ENCODE data around the gene XRCC5. TPM values are rescaled to one million over a fixed set of nuclear protein-coding genes. Genes with fewer than 3 reads are reported as not detected.

The XRCC5 gene
- total RNA-seq, 1 experiment from 2014 or later = 618 TPM

DNA sequence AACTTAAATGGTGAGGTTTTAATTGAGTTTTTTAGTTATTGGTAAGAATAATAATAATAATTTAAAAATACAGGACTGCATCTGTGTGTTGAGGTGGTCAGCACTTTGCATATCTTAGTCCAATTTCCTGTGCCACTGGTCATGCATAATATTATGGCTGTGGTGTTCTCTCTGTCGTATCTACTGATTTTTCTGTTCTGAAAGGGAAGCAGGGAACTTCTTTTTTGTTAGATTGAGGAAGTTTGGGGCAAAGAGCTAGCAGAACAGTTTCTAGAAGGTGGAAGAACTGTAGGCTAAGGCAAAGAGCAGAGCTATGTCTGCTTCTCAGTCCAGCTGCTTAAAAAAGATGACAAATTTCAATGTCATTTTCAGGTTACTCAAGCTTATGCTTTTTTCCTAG, 74.3 kb downstream of the XRCC5 start:
- no peak overlapping the region for H2BK12ac ChIP-seq (ENCODE audit: insufficient read length, low read depth, low read length)
- H3K27me3 ChIP-seq (ENCODE audit: insufficient read depth, low read length) = no peaks in the 10 kb centered on the region
- no peak overlapping the region for H2BK5ac ChIP-seq (ENCODE audit: insufficient read length, low read length)
- no CpG with 5 or more reads among the region's 1 CpG for WGBS (ENCODE audit: extremely low coverage, insufficient read length, low lambda C conversion rate)
- H3K9ac ChIP-seq (ENCODE audit: extremely low read depth, insufficient read length, low read length) = no peak overlapping the region
- Mint-ChIP-seq H3K9me3 (no peaks in the 10 kb centered on the region), H3K4me1 (peaks cover 70 to 89% of the 10 kb centered on the region in 2 experiments), H3K36me3 (ENCODE audit: insufficient read depth in 1 of 3, low read depth in 3 of 3) (peaks cover 8 to 54% (median 31%) of the 10 kb centered on the region in 3 experiments), H3K27ac (peak overlapping the region in 1 of 3 experiments; percentile 92; a peak in 2 of 7 replicates), H3K4me3 (no peak overlapping the region), H3K27me3 (ENCODE audit: low read depth) (no peaks in the 10 kb centered on the region)
- no peaks in the 10 kb centered on the region for H3K9me3 ChIP-seq (ENCODE audit: control insufficient read depth, low read depth, low read length)
- H3K79me1 ChIP-seq (ENCODE audit: insufficient read depth, low read depth, low read length, poor library complexity, severe bottlenecking) = no peaks in the 10 kb centered on the region
- no peak for DNase-seq
- H3K18ac ChIP-seq (ENCODE audit: insufficient read length, low read depth, low read length) = no peak overlapping the region
- no peak overlapping the region for H2AFZ ChIP-seq (ENCODE audit: low read length)
- H3K14ac ChIP-seq (ENCODE audit: insufficient read depth, low read length) = no peak overlapping the region
- H3K27ac ChIP-seq (ENCODE audit: insufficient read length, low read depth, low read length) = no peak overlapping the region
- H3K4me2 ChIP-seq (ENCODE audit: insufficient read depth, insufficient read length, low read length) = no peak overlapping the region
- no peaks in the 10 kb centered on the region for H3K4me1 ChIP-seq (ENCODE audit: insufficient read depth, low read length)
- no peak overlapping the region for H2BK20ac ChIP-seq (ENCODE audit: low read depth, low read length, poor library complexity, severe bottlenecking)
- H2AK5ac ChIP-seq (ENCODE audit: insufficient read length, low read length) = no peak overlapping the region
- no peak overlapping the region for H2BK120ac ChIP-seq (ENCODE audit: low read depth, low read length, poor library complexity, severe bottlenecking)
- H2BK15ac ChIP-seq (ENCODE audit: low read depth, low read length) = no peak overlapping the region
- H4K5ac ChIP-seq (ENCODE audit: insufficient read length, low read depth, low read length) = no peak overlapping the region
- H3K23ac ChIP-seq (ENCODE audit: insufficient read length, low read depth, low read length) = no peak overlapping the region
- no peaks in the 10 kb centered on the region for H3K23me2 ChIP-seq (ENCODE audit: insufficient read length, low read depth, low read length, poor library complexity, severe bottlenecking)
- no peak overlapping the region for H3T11ph ChIP-seq (ENCODE audit: low read length)
- H3K4ac ChIP-seq (ENCODE audit: low read depth, low read length) = no peak overlapping the region
- no peak overlapping the region for H4K91ac ChIP-seq (ENCODE audit: insufficient read length, low read depth, low read length)
- peaks cover 1% of the 10 kb centered on the region; the same call in 1 of the 2 replicates for H3K79me2 ChIP-seq (ENCODE audit: insufficient read depth, low read length)
- H4K8ac ChIP-seq (replicated peaks; ENCODE audit: insufficient read length, low read depth, low read length) = no peak overlapping the region
- TF ChIP-seq CTCF (conservative IDR thresholded peaks at IDR 0.05) = no peak
- H4K20me1 ChIP-seq (ENCODE audit: control insufficient read depth, insufficient read depth, insufficient read length) = no peaks in the 10 kb centered on the region
- no peak overlapping the region for H3K56ac ChIP-seq (ENCODE audit: insufficient read length, low read depth, low read length)
